H1 (cell line): ENCODE measurements around the gene MST1R. TPM values are rescaled to one million over a fixed set of nuclear protein-coding genes. Genes with fewer than 3 reads are reported as not detected.

ENCODE experiments used
- CTCF ChIA-PET: fragments of 300-600 bp; sonication (Branson Sonifier 250); formaldehyde crosslinking; loops from one replicate; lab custom pipeline; 2021; ENCODE audit not compliant: partially characterized antibody; lab: Charles Lee
- POLR2A ChIA-PET: fragments of 300-600 bp; sonication (Branson Sonifier 250); formaldehyde crosslinking; loops from one replicate; lab custom pipeline; 2021; ENCODE audit warnings: inconsistent platforms; ENCODE audit not compliant: partially characterized antibody; lab: Charles Lee
- DNase-seq, 2 experiments: peaks; one replicate each; pipeline versions ENCODE4 v3.0.0 to v3.0.0-alpha.2; 2010 to 2022; ENCODE audit warnings: low spot score in 2 of 2, low read depth in 1 of 2, mixed read lengths in 1 of 2
- FAIRE-seq: peaks from 2 replicates; lab custom pipeline; 2011; peaks lifted over from hg19 to GRCh38; lab: Jason Lieb, UNC
- H2AFZ ChIP-seq: 2 replicates; pipeline ENCODE4 v1.8.1; 2012; ENCODE audit warnings: low read length, inconsistent platforms
- H2AK5ac ChIP-seq: 2 replicates; pipeline ENCODE4 v1.6.1; 2013; ENCODE audit warnings: low read depth, low read length
- H2BK120ac ChIP-seq: replicated peaks from 2 replicates; pipeline ENCODE3; 2013; ENCODE audit warnings: low read depth, low read length, inconsistent platforms
- H2BK12ac ChIP-seq: 2 replicates; pipeline ENCODE4 v1.6.1; 2013; ENCODE audit warnings: low read depth, low read length
- H2BK15ac ChIP-seq: 2 replicates; pipeline ENCODE4 v1.6.1; 2013; ENCODE audit warnings: low read length
- H2BK20ac ChIP-seq: 2 replicates; pipeline ENCODE4 v1.6.1; 2013; ENCODE audit warnings: low read length
- H2BK5ac ChIP-seq: 2 replicates; pipeline ENCODE4 v1.6.1; 2013; ENCODE audit warnings: low read depth, low read length
- H3K14ac ChIP-seq: 2 replicates; pipeline ENCODE4 v1.6.1; 2013; ENCODE audit warnings: inconsistent platforms; ENCODE audit not compliant: insufficient read length
- H3K18ac ChIP-seq: 2 replicates; pipeline ENCODE4 v1.6.1; 2013; ENCODE audit warnings: low read length; ENCODE audit errors: extremely low read depth
- H3K23ac ChIP-seq: 2 replicates; pipeline ENCODE4 v1.6.1; 2013; ENCODE audit warnings: inconsistent platforms; ENCODE audit not compliant: insufficient read length
- H3K23me2 ChIP-seq: 2 replicates; pipeline ENCODE4 v1.6.1; 2013; ENCODE audit warnings: low read depth, low read length
- H3K27ac ChIP-seq: 2 replicates; pipeline ENCODE4 v1.6.1; 2011; ENCODE audit warnings: low read depth, low read length, inconsistent platforms
- H3K27me3 ChIP-seq, 4 experiments: replicated peaks in 1 of 4; 1 replicate in 1 of 4; 2 replicates in 3 of 4; pipeline versions ENCODE4 v1.6.1 to v1.8.1; 2011 to 2013; ENCODE audit warnings: low read length in 3 of 4, mild to moderate bottlenecking in 3 of 4, inconsistent platforms in 2 of 4, mixed read lengths in 2 of 4, moderate library complexity in 1 of 4; ENCODE audit not compliant: control insufficient read depth in 3 of 4, insufficient read depth in 3 of 4; ENCODE audit errors: extremely low read depth in 1 of 4
- H3K36me3 ChIP-seq, 4 experiments: 2 replicates each; pipeline versions ENCODE4 v1.6.1 to v1.8.1; 2011 to 2013; ENCODE audit warnings: mild to moderate bottlenecking in 4 of 4, low read length in 3 of 4, moderate library complexity in 2 of 4, control low read depth in 1 of 4, inconsistent platforms in 1 of 4; ENCODE audit not compliant: insufficient read depth in 4 of 4, control insufficient read depth in 2 of 4
- H3K4ac ChIP-seq: replicated peaks from 2 replicates; pipeline ENCODE3; 2013; ENCODE audit warnings: low read length, low read depth, mixed read lengths, inconsistent platforms; ENCODE audit not compliant: insufficient read length
- H3K4me1 ChIP-seq, 4 experiments: replicated peaks in 1 of 4; 1 replicate in 1 of 4; 2 replicates in 3 of 4; pipeline versions ENCODE4 v1.6.1 to v1.8.1; 2011 to 2013; ENCODE audit warnings: low read length in 3 of 4, inconsistent platforms in 2 of 4, mixed read lengths in 1 of 4; ENCODE audit not compliant: insufficient read depth in 4 of 4, control insufficient read depth in 3 of 4
- H3K4me2 ChIP-seq, 2 experiments: 2 replicates each; pipeline versions ENCODE4 v1.6.1 to v1.8.1; 2011 to 2013; ENCODE audit warnings: low read depth in 2 of 2, low read length in 2 of 2, control low read depth in 1 of 2, inconsistent platforms in 1 of 2, mild to moderate bottlenecking in 1 of 2; ENCODE audit not compliant: insufficient read depth in 1 of 2
- H3K4me3 ChIP-seq, 4 experiments: fragments of 200-600, 300-600 bp in 1 of 4; sonication (generic), shearing (Covaris generic), sonication (Bioruptor Twin) in 1 of 4; 2 replicates each; pipeline versions ENCODE4 v1.5.1 to v1.8.1; 2011 to 2016; ENCODE audit warnings: low read length in 4 of 4, low read depth in 3 of 4, control low read depth in 2 of 4, inconsistent platforms in 2 of 4, mild to moderate bottlenecking in 2 of 4, mixed read lengths in 1 of 4, moderate library complexity in 1 of 4; ENCODE audit not compliant: insufficient read depth in 2 of 4; ENCODE audit errors: extremely low read depth in 1 of 4
- H3K56ac ChIP-seq: replicated peaks from 2 replicates; pipeline ENCODE3; 2013; ENCODE audit warnings: low read depth, mild to moderate bottlenecking, mixed read lengths, low read length, inconsistent platforms; ENCODE audit not compliant: insufficient read length
- H3K79me1 ChIP-seq: 2 replicates; pipeline ENCODE4 v1.6.1; 2013; ENCODE audit warnings: low read depth, low read length, control low read depth
- H3K79me2 ChIP-seq, 2 experiments: 2 replicates each; pipeline versions ENCODE4 v1.6.1 to v1.8.1; 2012 to 2013; ENCODE audit warnings: low read length in 2 of 2, mild to moderate bottlenecking in 2 of 2, inconsistent platforms in 1 of 2; ENCODE audit not compliant: insufficient read depth in 2 of 2, control insufficient read depth in 1 of 2
- H3K9ac ChIP-seq, 4 experiments: replicated peaks in 1 of 4; 1 replicate in 1 of 4; 2 replicates in 3 of 4; pipeline versions ENCODE4 v1.6.1 to v1.8.1; 2011 to 2013; ENCODE audit warnings: low read depth in 3 of 4, low read length in 3 of 4, control low read depth in 2 of 4, mild to moderate bottlenecking in 2 of 4, moderate library complexity in 2 of 4, inconsistent platforms in 1 of 4; ENCODE audit errors: extremely low read depth in 1 of 4
- H3K9me3 ChIP-seq, 2 experiments: 2 replicates each; pipeline versions ENCODE4 v1.6.1 to v1.8.1; 2012 to 2013; ENCODE audit warnings: mild to moderate bottlenecking in 2 of 2, moderate library complexity in 2 of 2, control low read depth in 1 of 2, inconsistent platforms in 1 of 2, low read depth in 1 of 2, low read length in 1 of 2, mixed read lengths in 1 of 2; ENCODE audit not compliant: insufficient read depth in 2 of 2
- H4K20me1 ChIP-seq, 2 experiments: replicated peaks in 1 of 2; 2 replicates each; pipeline versions ENCODE3 to v1.8.1; 2011 to 2013; ENCODE audit warnings: inconsistent platforms in 2 of 2, low read length in 2 of 2, mild to moderate bottlenecking in 1 of 2; ENCODE audit not compliant: insufficient read depth in 2 of 2, control insufficient read depth in 1 of 2
- H4K5ac ChIP-seq: 2 replicates; pipeline ENCODE4 v1.6.1; 2013; ENCODE audit warnings: low read length, low read depth, mixed read lengths, inconsistent platforms; ENCODE audit not compliant: insufficient read length
- H4K8ac ChIP-seq: 2 replicates; pipeline ENCODE4 v1.8.0; 2013; ENCODE audit warnings: mild to moderate bottlenecking, moderate library complexity, low read length, inconsistent platforms; ENCODE audit not compliant: insufficient read depth; ENCODE audit errors: extremely low read depth
- H4K91ac ChIP-seq: replicated peaks from 2 replicates; pipeline ENCODE3; 2013; ENCODE audit warnings: low read length, mixed read lengths, inconsistent platforms; ENCODE audit not compliant: insufficient read length
- ASH2L ChIP-seq: fragments of 200-600, 300-600 bp; sonication (generic); IDR thresholded peaks from one replicate; pipeline ENCODE4 v1.7.1; 2017; ENCODE audit warnings: low read length
- RFX5 ChIP-seq: IDR thresholded peaks from 2 replicates; pipeline ENCODE4 v1.6.1; 2011; ENCODE audit warnings: low read depth, low read length, improper control_type of control experiment, borderline replicate concordance
- SP1 ChIP-seq: IDR thresholded peaks from 2 replicates; pipeline ENCODE4 v1.6.1; 2011; ENCODE audit warnings: low read depth, low read length
- WGBS, 2 experiments: shearing (Covaris generic) in 1 of 2; methylation state at CpG; one replicate each; pipeline versions ENCODE4 v1.1.6 to v1.1.7; 2013 to 2015; ENCODE audit warnings: low lambda C conversion rate in 2 of 2, mixed read lengths in 2 of 2, inconsistent platforms in 1 of 2, low coverage in 1 of 2, missing lambda C conversion rate in 1 of 2; ENCODE audit not compliant: insufficient replicate concordance in 2 of 2, insufficient coverage in 1 of 2, insufficient read length in 1 of 2; ENCODE audit errors: extremely low coverage in 1 of 2, missing lambda C conversion rate in 1 of 2; 5-methylcytosine and 5-hydroxymethylcytosine counted together
- polyA plus RNA-seq, 7 experiments: library from polyadenylated mRNA; depleted of rRNA in 3 of 7; stranded (reverse) in 5 of 7; unstranded in 2 of 7; fragments of >200 nt in 5 of 7; fragments of 200-250 nt in 2 of 7; gene quantifications; 1 replicate in 5 of 7; 2 replicates in 1 of 7; 4 replicates in 1 of 7; pipeline versions ENCODE4 v1.2.1 to v1.2.3, GENCODE V29; 2011 to 2013; ENCODE audit warnings: missing spikeins in 2 of 7, mixed read lengths in 2 of 7
- total RNA-seq: library from RNA; stranded (reverse); fragmentation: NEBNext Ultra II Directional; extraction: Animal tissue kit (Norgen Biotek cat#: 25700); gene quantifications from 2 replicates; pipeline ENCODE4 v1.2.1, GENCODE V29; 2021
- TF ChIP-seq, protein P1 (sequence below): IDR thresholded peaks from 2 replicates; pipeline ENCODE4 v1.6.1; 2012; ENCODE audit warnings: inconsistent platforms

MST1R gene
- total and polyA plus RNA-seq, 2 of the 8 experiments (the other 6 are each of a cell fraction or from before 2014, with no cell fraction given): 4.8 to 7.6 TPM

DNA sequence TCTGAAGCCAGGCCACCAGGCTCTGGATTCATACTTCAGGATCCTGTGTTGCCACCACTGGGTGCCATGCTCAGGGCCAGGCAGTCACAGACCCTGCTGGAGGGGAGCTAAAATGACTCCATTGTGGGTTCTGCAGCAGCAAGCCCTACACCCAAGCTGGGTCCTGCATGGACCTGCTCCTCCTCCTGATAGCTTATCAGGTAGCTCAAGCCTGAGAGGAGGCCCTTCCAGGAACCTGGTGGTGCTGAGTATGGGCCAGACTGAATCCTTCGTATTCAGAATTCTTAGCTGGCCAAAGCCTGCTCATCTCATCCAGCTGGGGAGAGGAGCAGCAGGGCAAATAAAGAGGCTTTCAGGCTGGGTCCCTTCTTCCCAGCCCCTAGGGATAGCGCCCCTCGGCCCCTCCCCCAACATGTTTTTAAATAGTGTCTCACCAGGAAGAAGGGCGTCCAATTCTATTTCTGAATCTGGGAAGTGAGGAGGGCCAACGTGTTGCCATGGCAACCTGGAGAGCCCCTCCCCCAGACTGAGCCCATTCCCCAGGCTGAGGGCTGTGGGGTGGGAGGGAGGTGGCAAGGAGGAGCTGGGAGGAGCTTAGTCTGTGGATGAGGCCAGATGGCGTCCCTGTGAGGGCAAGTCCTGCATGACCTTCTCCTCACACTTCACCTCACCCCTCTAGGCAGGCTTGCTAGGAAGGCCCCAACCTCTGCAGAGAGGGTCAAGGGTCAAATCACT is 22.9 kb downstream of the MST1R start:
- peak overlapping the region; percentile 72; the same call in 1 of the 2 replicates for H2AFZ ChIP-seq
- peak; percentile 50 for FAIRE-seq

More for the DNA sequence above, 22.9 kb downstream of the MST1R start:
- 37% methylated on average over 6 of the region's 6 CpGs; no CpG with 5 or more reads in 1 of the 2 experiments for WGBS, 2 experiments
- Histone ChIP-seq H3K79me2 (no peaks in the 10 kb centered on the region), H3K14ac (no peak overlapping the region), H4K91ac (peak overlapping the region; percentile 67), H3K23ac (no peak overlapping the region), H3K56ac (no peak overlapping the region), H3K36me3 (no peaks in the 10 kb centered on the region), H3K27me3 (no peaks in the 10 kb centered on the region), H2BK120ac (peak overlapping the region; percentile 73), H3K4me3 (peak overlapping the region in 1 of 4 experiments; percentile 40; a peak in 2 of 8 replicates), H4K20me1 (no peaks in the 10 kb centered on the region), H3K9me3 (no peaks in the 10 kb centered on the region), H3K9ac (no peak overlapping the region), H3K4ac (peak overlapping the region; percentile 19), H2BK15ac (peak overlapping the region; percentile 19; the same call in 1 of the 2 replicates), H2BK20ac (peak overlapping the region; percentile 28; the same call in 1 of the 2 replicates), H3K4me1 (peaks cover 10 to 22% (median 17%) of the 10 kb centered on the region in 4 experiments), H4K5ac (peak overlapping the region; percentile 8), H2AK5ac (no peak overlapping the region), H3K4me2 (peak overlapping the region; percentile 47 to 53), H3K18ac (peak overlapping the region; percentile 55; the same call in 1 of the 2 replicates), H2BK5ac (peak overlapping the region; percentile 36; the same call in 1 of the 2 replicates), H3K23me2 (no peaks in the 10 kb centered on the region), H2BK12ac (peak overlapping the region; percentile 45; the same call in 1 of the 2 replicates), H3K27ac (no peak overlapping the region), H4K8ac (no peak overlapping the region), H3K79me1 (no peaks in the 10 kb centered on the region)
- DNase-seq: peak in 1 of 2 experiments; percentile 81
- ChIA-PET CTCF (interaction anchor here (0.8 to 10.1 kb wide), 11 partner anchors 11 to 68 kb away, joined by 3 to 89 read pairs (median 14); partner anchors contain the start of genes CAMKV and MST1R), POLR2A (interaction anchor here (0.5 to 16.1 kb wide), 11 partner anchors 9 to 384 kb away, joined by 3 to 149 read pairs (median 5); partner anchors contain the start of genes AMIGO3, CAMKV, RBM6 and TRAIP)
- 0 out of 2 replicates have a peak, but pooled peaks have one; percentile 33 for TF ChIP-seq SP1
- TF ChIP-seq ASH2L: peak; percentile 62
- TF ChIP-seq RFX5: no peak
- TF ChIP-seq, protein P1, sequence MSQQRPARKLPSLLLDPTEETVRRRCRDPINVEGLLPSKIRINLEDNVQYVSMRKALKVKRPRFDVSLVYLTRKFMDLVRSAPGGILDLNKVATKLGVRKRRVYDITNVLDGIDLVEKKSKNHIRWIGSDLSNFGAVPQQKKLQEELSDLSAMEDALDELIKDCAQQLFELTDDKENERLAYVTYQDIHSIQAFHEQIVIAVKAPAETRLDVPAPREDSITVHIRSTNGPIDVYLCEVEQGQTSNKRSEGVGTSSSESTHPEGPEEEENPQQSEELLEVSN: peak; percentile 24; the same call in 1 of the 2 replicates
